ENCODE data around the gene ZKSCAN1. TPM values are rescaled to one million over a fixed set of nuclear protein-coding genes. Genes with fewer than 3 reads are reported as not detected.

ZKSCAN1 gene
- total RNA-seq, 1 experiment from 2014 or later = 61.2 TPM

DNA sequence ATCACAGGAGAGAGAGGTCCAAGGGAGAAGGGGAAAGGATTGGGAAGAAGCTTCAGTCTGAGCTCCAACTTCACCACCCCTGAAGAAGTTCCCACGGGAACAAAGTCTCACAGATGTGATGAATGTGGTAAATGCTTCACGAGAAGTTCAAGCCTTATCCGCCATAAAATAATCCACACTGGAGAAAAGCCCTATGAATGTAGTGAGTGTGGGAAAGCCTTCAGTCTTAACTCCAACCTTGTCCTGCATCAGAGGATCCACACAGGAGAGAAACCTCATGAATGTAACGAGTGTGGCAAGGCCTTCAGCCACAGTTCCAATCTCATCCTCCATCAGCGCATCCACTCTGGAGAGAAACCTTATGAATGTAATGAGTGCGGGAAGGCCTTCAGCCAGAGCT lies 18.1 kb downstream of the ZKSCAN1 start:
- H3K4me3 ChIP-seq (replicated peaks in 1 of 2; ENCODE audit: low read depth in 1 of 2, low read length in 2 of 2) = no peak overlapping the region
- H3K9me3 ChIP-seq (ENCODE audit: control insufficient read depth in 1 of 2, insufficient read depth in 1 of 2, low read depth in 1 of 2, low read length in 2 of 2) = no peaks in the 10 kb centered on the region
- BruUV-seq (replicated peaks) = no TSS peak
- no peak overlapping the region for H3K27ac ChIP-seq (ENCODE audit: low read depth, low read length)
- H3K9me2 ChIP-seq (ENCODE audit: insufficient read depth) = no peaks in the 10 kb centered on the region
- ChIA-PET CTCF (no interaction called here), RAD21 (ENCODE audit: low non-redundant PET in 1 of 2, low total read pairs in 2 of 2, uncharacterized antibody in 2 of 2, unreplicated experiment in 2 of 2) (no interaction called here), POLR2A (no interaction called here)
- H4K20me1 ChIP-seq (ENCODE audit: insufficient read depth) = no peaks in the 10 kb centered on the region
- no peaks in the 10 kb centered on the region for H3K4me1 ChIP-seq (ENCODE audit: control insufficient read depth in 1 of 2, insufficient read depth in 2 of 2, low read length in 2 of 2)
- TF ChIP-seq, protein P1, sequence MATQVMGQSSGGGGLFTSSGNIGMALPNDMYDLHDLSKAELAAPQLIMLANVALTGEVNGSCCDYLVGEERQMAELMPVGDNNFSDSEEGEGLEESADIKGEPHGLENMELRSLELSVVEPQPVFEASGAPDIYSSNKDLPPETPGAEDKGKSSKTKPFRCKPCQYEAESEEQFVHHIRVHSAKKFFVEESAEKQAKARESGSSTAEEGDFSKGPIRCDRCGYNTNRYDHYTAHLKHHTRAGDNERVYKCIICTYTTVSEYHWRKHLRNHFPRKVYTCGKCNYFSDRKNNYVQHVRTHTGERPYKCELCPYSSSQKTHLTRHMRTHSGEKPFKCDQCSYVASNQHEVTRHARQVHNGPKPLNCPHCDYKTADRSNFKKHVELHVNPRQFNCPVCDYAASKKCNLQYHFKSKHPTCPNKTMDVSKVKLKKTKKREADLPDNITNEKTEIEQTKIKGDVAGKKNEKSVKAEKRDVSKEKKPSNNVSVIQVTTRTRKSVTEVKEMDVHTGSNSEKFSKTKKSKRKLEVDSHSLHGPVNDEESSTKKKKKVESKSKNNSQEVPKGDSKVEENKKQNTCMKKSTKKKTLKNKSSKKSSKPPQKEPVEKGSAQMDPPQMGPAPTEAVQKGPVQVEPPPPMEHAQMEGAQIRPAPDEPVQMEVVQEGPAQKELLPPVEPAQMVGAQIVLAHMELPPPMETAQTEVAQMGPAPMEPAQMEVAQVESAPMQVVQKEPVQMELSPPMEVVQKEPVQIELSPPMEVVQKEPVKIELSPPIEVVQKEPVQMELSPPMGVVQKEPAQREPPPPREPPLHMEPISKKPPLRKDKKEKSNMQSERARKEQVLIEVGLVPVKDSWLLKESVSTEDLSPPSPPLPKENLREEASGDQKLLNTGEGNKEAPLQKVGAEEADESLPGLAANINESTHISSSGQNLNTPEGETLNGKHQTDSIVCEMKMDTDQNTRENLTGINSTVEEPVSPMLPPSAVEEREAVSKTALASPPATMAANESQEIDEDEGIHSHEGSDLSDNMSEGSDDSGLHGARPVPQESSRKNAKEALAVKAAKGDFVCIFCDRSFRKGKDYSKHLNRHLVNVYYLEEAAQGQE (IDR thresholded peaks at IDR 0.05; ENCODE audit: low read depth) = no peak
- H3K4me2 ChIP-seq (ENCODE audit: low read length) = no peak overlapping the region
- DNase-seq (ENCODE audit: low read depth, low spot score) (no peak), ATAC-seq (no peak)
- no peak overlapping the region for H3K9ac ChIP-seq (ENCODE audit: low read length)
- H3K27me3 ChIP-seq (ENCODE audit: insufficient read depth, low read length) = no peaks in the 10 kb centered on the region
- peaks cover 49 to 50% of the 10 kb centered on the region in 2 experiments; a peak in 3 of 4 replicates for H3K36me3 ChIP-seq (ENCODE audit: control insufficient read depth in 1 of 2, insufficient read depth in 2 of 2, low read length in 2 of 2)
- H3K79me2 ChIP-seq (ENCODE audit: insufficient read depth, low read length) = no peaks in the 10 kb centered on the region
- intact Hi-C loops (cut with micrococcal nuclease) = no loop called here
- H2AFZ ChIP-seq (ENCODE audit: low read depth, low read length, poor library complexity, severe bottlenecking) = no peak overlapping the region

DNA sequence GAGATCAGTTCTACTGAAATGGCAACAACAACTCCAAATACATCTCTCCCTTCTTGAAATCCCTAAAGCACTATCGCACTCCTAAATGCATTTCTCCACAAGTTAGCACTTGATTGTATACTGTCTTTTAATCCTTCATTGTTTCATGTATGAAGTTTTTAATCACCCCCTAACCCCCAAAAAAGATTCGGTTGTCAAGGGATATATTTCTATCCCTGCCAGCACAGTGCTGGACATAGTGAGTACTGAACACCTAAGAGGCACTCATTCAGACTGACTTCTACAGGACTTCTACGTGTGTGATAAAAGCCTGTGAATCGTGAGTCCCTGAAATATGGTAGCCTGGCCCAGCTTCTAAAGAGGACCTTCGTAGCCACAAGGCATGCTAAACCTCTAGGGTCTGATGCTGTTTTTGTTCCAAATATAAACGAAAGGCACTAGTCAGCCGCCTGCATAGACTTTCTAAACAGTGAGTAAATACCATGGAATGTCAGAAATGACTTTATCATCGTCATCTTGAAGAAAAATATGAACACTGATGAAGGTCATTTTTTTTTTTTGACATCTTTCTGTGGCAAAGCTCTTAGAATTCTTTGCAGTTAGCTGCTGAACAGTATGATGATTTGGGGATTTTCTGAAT lies 19.6 kb downstream of the ZKSCAN1 start:
- no peak overlapping the region for H2AFZ ChIP-seq (ENCODE audit: low read depth, low read length, poor library complexity, severe bottlenecking)
- RAD21 ChIA-PET (ENCODE audit: low non-redundant PET in 1 of 2, low total read pairs in 2 of 2, uncharacterized antibody in 2 of 2, unreplicated experiment in 2 of 2) = no interaction called here
- POLR2A ChIA-PET = interaction anchor here (1.2 kb wide), 1 partner anchor 15 kb away, joined by 4 read pairs; no protein-coding TSS in a partner anchor
- no peaks in the 10 kb centered on the region for H4K20me1 ChIP-seq (ENCODE audit: insufficient read depth)
- H3K9ac ChIP-seq (ENCODE audit: low read length) = no peak overlapping the region
- H3K36me3 ChIP-seq (ENCODE audit: control insufficient read depth in 1 of 2, insufficient read depth in 2 of 2, low read length in 2 of 2) = peaks cover 42 to 44% of the 10 kb centered on the region in 2 experiments; a peak in 3 of 4 replicates
- intact Hi-C loops (cut with micrococcal nuclease) = no loop called here
- TF ChIP-seq RAD21 (IDR thresholded peaks at IDR 0.05; ENCODE audit: low read depth) (no peak), CEBPB (IDR thresholded peaks at IDR 0.05; ENCODE audit: low read depth) (no peak)
- no peak overlapping the region for H3K4me2 ChIP-seq (ENCODE audit: low read length)
- H3K4me3 ChIP-seq (replicated peaks in 1 of 2; ENCODE audit: low read depth in 1 of 2, low read length in 2 of 2) = no peak overlapping the region
- no peak overlapping the region for H3K27ac ChIP-seq (ENCODE audit: low read depth, low read length)
- ATAC-seq (no peak; the same call in 1 of the 2 replicates), DNase-seq (ENCODE audit: low read depth, low spot score) (no peak)
- no peaks in the 10 kb centered on the region for H3K9me2 ChIP-seq (ENCODE audit: insufficient read depth)
- no peaks in the 10 kb centered on the region for H3K4me1 ChIP-seq (ENCODE audit: control insufficient read depth in 1 of 2, insufficient read depth in 2 of 2, low read length in 2 of 2)
- no peaks in the 10 kb centered on the region for H3K9me3 ChIP-seq (ENCODE audit: control insufficient read depth in 1 of 2, insufficient read depth in 1 of 2, low read depth in 1 of 2, low read length in 2 of 2)
- BruUV-seq (replicated peaks) = no TSS peak
- H3K27me3 ChIP-seq (ENCODE audit: insufficient read depth, low read length) = no peaks in the 10 kb centered on the region
- CTCF ChIA-PET = no interaction called here
- no peaks in the 10 kb centered on the region for H3K79me2 ChIP-seq (ENCODE audit: insufficient read depth, low read length)
